GM12865 (cell line): ENCODE results near the gene NCK2.

ENCODE experiments used
- DNase-seq: peaks from one replicate; pipeline ENCODE4 v3.0.0; 2010; ENCODE audit warnings: low read depth
- H3K4me3 ChIP-seq: 2 replicates; pipeline ENCODE4 v1.5.1; 2011; ENCODE audit warnings: mild to moderate bottlenecking, low read depth, low read length, control low read depth
- TF ChIP-seq, protein P1 (sequence below): IDR thresholded peaks from 2 replicates; pipeline ENCODE4 v1.5.1; 2011; ENCODE audit warnings: low read length, control low read depth, low read depth, inconsistent platforms; ENCODE audit not compliant: insufficient read depth; ENCODE audit errors: missing control alignments

Gene NCK2

DNA sequence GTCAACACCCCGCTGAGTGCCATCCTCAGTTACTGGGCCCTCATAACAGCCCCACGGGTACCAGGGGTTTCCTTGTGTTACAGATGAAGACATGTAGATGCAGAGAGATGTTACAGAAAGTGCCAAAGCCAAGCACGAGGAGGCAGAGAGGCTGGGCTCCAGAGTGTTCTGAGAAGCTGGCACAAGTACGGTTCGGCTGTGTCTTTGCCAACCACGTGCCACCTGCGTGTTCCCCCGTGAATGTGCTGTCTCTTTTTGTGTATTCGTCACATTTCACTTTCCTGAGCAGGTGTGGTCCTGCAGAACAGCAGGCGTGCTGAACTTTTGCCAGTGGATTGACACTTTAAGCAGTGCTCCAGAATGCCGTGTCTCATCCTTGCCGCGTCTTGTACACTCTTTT is 124.6 kb downstream of the NCK2 start:
- no peak for DNase-seq
- TF ChIP-seq, protein P1, sequence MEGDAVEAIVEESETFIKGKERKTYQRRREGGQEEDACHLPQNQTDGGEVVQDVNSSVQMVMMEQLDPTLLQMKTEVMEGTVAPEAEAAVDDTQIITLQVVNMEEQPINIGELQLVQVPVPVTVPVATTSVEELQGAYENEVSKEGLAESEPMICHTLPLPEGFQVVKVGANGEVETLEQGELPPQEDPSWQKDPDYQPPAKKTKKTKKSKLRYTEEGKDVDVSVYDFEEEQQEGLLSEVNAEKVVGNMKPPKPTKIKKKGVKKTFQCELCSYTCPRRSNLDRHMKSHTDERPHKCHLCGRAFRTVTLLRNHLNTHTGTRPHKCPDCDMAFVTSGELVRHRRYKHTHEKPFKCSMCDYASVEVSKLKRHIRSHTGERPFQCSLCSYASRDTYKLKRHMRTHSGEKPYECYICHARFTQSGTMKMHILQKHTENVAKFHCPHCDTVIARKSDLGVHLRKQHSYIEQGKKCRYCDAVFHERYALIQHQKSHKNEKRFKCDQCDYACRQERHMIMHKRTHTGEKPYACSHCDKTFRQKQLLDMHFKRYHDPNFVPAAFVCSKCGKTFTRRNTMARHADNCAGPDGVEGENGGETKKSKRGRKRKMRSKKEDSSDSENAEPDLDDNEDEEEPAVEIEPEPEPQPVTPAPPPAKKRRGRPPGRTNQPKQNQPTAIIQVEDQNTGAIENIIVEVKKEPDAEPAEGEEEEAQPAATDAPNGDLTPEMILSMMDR = no peak

GRCh38 chr2:105870062-105870461 is 125.3 kb downstream of the NCK2 start:
- DNase-seq = no peak
- TF ChIP-seq, protein P1 = no peak
- no peak overlapping the region for H3K4me3 ChIP-seq

More for the DNA sequence above, 124.6 kb downstream of the NCK2 start:
- no peak overlapping the region for H3K4me3 ChIP-seq

DNA sequence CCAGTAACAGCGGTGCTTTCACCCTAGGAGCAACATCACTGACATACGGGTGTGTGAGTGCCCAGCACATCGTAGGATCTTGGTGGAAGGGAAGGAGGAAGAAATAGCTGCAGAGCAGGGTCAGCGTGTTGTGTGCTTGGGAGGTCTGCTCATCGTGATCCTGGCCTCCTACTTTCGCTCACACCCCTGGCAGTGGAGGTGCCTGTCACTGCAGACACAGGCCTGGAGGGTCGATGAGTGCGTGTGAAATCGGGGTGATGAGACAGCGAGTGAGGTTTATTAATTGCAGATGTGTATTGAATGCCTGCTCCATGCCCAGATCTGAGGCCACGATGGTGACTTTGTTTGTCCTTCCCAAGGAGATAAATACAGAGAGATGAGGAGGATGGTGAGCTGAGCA is 126.1 kb downstream of the NCK2 start:
- TF ChIP-seq, protein P1 = no peak
- H3K4me3 ChIP-seq = no peak overlapping the region
- DNase-seq = no peak

GRCh38 chr2:105872142-105872728 is 127.5 kb downstream of the NCK2 start:
- DNase-seq = peak; percentile 70
- H3K4me3 ChIP-seq = no peak overlapping the region
- TF ChIP-seq, protein P1 = no peak

DNA sequence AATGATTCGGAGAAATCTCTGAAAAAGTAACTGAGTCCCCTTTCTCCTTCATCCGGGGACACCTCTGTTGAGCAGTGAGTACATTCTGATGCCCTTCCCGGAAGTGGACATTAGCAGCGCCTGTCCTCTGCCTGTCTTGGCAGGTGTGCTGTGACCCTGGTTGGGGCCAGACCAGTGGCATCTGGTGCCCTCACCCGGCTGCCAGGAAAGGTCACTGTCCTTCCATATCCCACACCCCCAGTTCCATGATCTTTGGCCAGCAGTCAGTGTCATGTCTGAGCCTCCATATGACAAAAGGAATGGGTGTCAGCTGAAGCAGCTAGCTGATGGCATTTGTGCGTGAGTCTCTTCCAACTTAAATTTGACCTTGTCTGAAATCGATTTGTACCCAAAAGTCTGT is 128.1 kb downstream of the NCK2 start:
- H3K4me3 ChIP-seq = no peak overlapping the region
- TF ChIP-seq, protein P1 = no peak
- DNase-seq = no peak

DNA sequence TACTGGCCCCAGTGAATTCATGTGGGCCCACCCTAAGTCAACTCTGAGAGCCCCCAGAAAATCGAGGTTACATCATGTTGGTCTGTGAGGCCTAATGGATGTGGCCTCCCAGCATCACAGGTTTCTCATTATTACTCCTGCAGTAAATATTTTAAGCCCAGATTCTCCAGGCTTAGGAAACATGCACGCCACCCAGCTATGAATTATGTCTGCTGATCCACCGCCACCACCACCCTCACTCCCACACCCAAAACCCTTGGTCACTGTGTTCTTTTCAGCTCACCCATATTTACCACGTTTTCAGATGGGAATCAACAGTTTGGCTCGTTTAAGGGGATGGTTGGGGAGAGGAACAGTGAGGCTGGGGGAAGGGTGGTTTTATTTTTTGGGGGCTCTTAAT is 128.6 kb downstream of the NCK2 start:
- TF ChIP-seq, protein P1 = no peak
- DNase-seq = peak; percentile 36
- H3K4me3 ChIP-seq = no peak overlapping the region; the same call in none of the 2 replicates

DNA sequence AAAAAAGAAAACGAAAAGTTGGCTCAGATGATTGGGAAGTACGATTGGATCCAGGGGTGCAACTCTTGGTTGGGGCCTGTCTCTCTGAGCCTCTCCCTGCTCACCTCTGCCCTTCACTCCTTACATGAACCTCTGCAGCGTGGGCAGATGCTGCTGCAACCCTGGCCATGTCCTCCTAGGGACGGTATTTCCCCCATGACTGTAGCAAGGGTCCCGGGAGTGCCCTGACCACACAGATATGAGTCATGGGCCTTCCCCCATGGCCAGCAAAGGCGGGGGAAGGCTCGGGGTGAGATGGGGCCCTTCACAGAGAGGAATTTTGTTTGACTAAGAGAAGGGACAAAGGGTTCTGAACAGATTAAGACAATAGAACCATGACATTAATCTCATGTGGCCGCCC is 129.0 kb downstream of the NCK2 start:
- no peak overlapping the region; the same call in 1 of the 2 replicates for H3K4me3 ChIP-seq
- peak; percentile 89 for DNase-seq
- TF ChIP-seq, protein P1 = no peak
